ENCODE measurements around the gene SNX2.
"Not testable (repeated sequence)": the region's sequence is repeated elsewhere in the genome, so short reads cannot be mapped to it uniquely, and the experiment has no call there.

The SNX2 gene

GRCh38 chr5:122847687-122848081, 72.8 kb downstream of the SNX2 start:
- TF ChIP-seq, protein P1, sequence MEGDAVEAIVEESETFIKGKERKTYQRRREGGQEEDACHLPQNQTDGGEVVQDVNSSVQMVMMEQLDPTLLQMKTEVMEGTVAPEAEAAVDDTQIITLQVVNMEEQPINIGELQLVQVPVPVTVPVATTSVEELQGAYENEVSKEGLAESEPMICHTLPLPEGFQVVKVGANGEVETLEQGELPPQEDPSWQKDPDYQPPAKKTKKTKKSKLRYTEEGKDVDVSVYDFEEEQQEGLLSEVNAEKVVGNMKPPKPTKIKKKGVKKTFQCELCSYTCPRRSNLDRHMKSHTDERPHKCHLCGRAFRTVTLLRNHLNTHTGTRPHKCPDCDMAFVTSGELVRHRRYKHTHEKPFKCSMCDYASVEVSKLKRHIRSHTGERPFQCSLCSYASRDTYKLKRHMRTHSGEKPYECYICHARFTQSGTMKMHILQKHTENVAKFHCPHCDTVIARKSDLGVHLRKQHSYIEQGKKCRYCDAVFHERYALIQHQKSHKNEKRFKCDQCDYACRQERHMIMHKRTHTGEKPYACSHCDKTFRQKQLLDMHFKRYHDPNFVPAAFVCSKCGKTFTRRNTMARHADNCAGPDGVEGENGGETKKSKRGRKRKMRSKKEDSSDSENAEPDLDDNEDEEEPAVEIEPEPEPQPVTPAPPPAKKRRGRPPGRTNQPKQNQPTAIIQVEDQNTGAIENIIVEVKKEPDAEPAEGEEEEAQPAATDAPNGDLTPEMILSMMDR (IDR thresholded peaks at IDR 0.05; ENCODE audit: extremely low read depth, missing control alignments) = no peak
- no peak for DNase-seq (ENCODE audit: low spot score)

DNA sequence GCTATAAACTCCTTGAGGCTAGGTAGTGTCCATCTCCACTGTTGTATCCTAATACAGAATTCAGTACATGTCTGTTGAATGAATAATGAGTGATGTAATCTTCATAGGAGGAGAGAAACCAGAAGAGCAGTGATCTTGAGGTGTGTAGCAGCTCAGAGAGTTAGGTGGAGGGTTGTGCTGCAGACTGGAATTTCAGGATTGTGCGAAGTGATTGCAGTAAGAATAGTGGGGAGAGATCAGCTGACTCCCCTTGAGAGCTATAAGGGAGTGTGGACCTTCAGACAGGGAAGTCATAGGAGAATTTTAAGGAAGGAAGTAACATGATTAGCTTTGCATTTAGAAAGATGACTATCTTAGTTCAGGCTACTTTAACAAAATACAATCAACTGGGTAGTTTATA, 74.9 kb downstream of the SNX2 start:
- no peak for DNase-seq (ENCODE audit: low spot score)
- TF ChIP-seq, protein P1 (IDR thresholded peaks at IDR 0.05; ENCODE audit: extremely low read depth, missing control alignments) = no peak

GRCh38 chr5:122857538-122857937, 82.7 kb downstream of the SNX2 start:
- not testable (repeated sequence) for DNase-seq (ENCODE audit: low spot score)

GRCh38 chr5:122858451-122858850, 83.6 kb downstream of the SNX2 start:
- TF ChIP-seq, protein P1 (IDR thresholded peaks at IDR 0.05; ENCODE audit: extremely low read depth, missing control alignments) = no peak

DNA sequence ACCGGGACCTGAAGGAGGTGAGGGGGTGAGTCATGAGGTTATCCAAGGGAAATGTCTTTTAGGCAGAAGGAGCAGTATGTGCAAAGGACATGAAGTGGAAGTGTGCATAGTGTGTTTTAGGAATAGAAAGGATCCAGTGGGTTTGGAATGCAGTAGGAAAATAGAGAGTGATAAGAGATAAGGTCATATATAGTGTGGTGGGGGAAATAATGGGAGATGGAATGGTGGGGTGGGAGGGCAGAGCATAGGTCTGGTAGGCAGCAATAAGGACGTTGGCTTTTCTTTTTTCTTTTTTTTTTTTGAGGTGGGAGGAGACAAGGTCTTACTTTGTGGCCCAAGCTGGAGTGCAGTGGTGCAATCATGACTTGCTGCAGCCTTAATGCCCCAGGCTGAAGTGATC, 88.4 kb downstream of the SNX2 start:
- TF ChIP-seq, protein P1 (IDR thresholded peaks at IDR 0.05; ENCODE audit: extremely low read depth, missing control alignments) = no peak
- DNase-seq (ENCODE audit: low spot score) = no peak

More at GRCh38 chr5:122858451-122858850, 83.6 kb downstream of the SNX2 start:
- DNase-seq (ENCODE audit: low spot score) = no peak

DNA sequence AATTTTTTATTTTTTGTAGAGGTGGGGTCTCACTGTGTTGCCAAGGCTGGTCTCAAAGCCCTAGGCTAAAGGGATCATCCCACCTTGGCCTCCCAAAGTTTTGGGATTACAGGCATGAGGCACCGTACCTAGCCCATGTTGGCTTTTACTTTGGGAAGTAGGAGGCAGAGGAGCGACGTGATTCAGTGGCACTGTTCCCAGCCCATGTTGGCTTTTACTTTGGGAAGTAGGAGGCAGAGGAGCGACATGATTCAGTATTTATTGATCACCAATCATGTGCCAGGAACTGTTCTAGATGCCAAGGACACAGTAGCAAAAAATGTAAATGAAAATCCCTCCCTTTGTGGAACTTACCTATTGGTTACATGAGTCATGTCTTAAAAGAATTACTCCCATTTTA, 88.8 kb downstream of the SNX2 start:
- no peak for DNase-seq (ENCODE audit: low spot score)
- TF ChIP-seq, protein P1 (IDR thresholded peaks at IDR 0.05; ENCODE audit: extremely low read depth, missing control alignments) = no peak

GRCh38 chr5:122864400-122864799, 89.5 kb downstream of the SNX2 start:
- no peak for DNase-seq (ENCODE audit: low spot score)
- TF ChIP-seq, protein P1 (IDR thresholded peaks at IDR 0.05; ENCODE audit: extremely low read depth, missing control alignments) = no peak

DNA sequence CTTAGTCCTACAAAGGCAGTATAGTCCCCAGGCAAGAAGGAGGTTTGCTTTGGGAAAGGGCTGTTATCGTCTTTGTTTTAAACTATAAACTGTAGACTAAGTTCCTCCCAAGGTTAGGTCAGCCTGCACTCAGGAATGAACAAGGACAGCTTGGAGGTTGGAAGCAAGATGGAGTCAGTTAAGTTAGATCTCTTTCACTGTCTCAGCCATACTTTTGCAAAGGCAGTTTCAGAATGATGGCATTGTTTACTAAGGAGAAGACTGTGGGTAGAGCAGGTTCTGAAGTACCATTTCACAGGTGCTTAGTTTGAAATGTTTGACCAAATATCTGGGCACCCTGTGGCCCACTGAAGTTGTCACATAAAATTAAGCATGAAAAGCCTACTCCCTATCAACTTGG, 90.0 kb downstream of the SNX2 start:
- no peak for DNase-seq (ENCODE audit: low spot score)
- TF ChIP-seq, protein P1 (IDR thresholded peaks at IDR 0.05; ENCODE audit: extremely low read depth, missing control alignments) = no peak

Data from GM20000 (cell line).